Activated CD4-positive, alpha-beta T cell treated with anti-CD3 and anti-CD28 coated beads, Interleukin-2, Interleukin-6, amounts not matched to agents 100 ng/mL and 50 ng/mL, durations not matched to agents 16 hours and 8 hours (primary cell): ENCODE results near the gene POTEM.
"Not testable (repeated sequence)": the region's sequence is repeated elsewhere in the genome, so short reads cannot be mapped to it uniquely, and the experiment has no call there.

Experiments used
- DNase-seq: peaks from one replicate; pipeline ENCODE4 v3.0.0-alpha.2; 2020

The POTEM gene

DNA sequence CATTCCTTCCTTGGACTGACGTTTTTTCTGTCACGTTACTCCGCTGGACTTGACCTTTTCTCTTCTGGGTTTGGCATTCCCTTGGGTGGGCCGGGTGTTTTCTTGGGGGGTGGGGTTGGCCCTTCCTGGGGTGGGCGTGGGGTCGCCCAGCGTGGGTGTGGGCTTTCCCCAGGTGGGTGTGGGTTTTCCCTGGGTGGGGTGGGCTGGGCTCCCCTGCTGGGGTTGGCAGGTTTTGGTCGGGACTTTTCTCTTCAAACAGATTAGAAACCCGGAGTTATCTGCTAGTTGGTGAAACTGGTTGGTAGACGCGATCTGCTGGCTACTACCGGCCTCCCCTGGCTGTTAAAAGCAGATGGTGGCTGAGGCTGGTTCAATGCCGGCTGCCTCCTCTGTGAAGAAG, at the start of gene POTEM:
Gene POTEM, plus strand, starts transcription at position 301 of the 400 bp plus-strand sequence. Its CDS starts 52 bp downstream, at position 353.
- DNase-seq: not testable (repeated sequence)

DNA sequence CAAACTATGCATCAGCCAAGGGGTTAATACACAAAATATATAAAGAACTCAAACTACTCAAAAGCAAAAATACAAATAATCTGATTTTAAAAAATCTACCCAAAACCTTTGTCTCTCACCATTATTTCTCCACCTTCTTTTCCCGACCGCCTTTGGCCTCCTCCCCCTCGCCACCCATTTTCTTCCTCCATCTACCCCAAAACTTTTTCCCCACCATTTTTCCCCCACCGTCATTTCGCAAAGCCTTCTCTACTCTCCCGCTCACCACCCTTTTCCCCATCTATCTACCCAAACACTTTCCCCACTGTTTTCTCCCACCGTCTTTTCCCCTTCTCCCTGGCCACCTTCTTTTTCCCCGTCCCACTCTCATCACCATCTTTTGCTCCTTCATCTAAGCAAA, 48.9 kb upstream of the POTEM start:
- DNase-seq: not testable (repeated sequence)

GRCh38 chr14:18920052-18920451, 47.2 kb upstream of the POTEM start:
- not testable (repeated sequence) for DNase-seq

DNA sequence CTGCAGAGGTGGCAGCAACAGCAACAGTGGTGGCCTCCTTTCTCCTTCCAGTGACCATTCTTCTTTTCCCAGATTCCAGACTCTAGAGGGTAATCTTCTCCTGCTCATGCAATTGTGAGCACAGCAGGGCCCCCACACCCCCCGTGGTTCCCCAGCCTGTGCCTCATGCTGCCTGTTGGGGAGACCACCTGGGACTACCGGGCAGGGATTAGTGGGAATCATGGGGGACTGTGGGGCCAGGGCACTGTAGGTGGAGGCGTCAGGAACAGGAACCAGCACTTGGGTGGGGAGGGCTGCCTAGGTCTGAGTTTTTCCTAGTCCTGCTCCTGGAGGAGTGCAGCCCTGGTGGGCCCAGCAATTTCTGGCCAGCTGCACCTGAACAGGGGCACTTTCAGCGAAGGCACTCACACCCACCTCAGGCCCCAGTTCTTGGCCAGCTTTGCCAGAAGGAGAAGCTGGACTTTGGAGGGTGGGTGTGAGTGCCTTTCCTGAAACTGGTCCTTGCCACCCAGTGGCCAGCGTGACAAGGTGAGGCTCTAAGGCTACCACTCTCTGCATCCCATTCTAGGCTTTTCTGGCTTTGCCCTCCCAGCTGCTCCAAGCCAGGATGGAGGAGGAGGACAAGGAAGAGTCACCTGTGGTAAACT, 46.1 kb upstream of the POTEM start:
- DNase-seq: not testable (repeated sequence)

DNA sequence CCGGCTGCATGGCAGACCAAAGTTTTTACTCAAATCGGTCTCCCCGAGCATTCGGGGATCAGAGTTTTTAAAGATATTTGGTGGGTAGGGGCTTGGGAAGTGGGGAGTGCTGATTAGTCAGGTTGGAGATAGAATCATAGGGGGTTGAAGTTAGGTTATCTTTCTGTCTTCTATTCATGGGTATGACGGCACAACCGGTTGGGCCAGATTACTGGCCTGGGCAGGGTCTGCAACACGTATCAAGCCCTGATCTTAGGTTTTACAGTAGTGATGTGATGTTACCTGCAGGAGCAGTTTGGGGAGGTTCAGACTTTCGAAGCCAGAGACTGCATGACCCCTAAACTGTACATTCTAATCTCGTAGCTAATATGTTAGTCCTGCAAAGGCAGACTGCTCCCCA, 30.4 kb upstream of the POTEM start:
- DNase-seq: not testable (repeated sequence)

GRCh38 chr14:18938733-18939132, 28.5 kb upstream of the POTEM start:
- not testable (repeated sequence) for DNase-seq

DNA sequence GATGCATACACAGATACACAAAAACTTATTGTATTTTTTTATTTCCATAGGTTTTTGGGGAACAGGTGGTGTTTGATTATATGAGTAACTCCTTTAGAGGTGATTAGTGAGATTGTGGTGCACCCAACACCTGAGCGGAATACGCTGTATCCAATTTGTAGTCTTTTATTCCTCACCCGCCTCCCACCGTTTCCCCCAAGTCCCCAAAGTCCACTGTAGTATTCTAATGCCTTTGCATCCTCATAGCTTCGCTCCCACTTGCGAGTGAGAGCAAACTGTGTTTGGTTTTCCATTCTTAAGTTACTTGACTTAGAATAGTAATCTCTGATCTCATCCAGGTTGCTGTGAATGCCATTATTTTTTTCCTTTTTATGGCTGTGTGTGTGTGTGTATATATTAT, 17.3 kb upstream of the POTEM start:
- DNase-seq: not testable (repeated sequence)

DNA sequence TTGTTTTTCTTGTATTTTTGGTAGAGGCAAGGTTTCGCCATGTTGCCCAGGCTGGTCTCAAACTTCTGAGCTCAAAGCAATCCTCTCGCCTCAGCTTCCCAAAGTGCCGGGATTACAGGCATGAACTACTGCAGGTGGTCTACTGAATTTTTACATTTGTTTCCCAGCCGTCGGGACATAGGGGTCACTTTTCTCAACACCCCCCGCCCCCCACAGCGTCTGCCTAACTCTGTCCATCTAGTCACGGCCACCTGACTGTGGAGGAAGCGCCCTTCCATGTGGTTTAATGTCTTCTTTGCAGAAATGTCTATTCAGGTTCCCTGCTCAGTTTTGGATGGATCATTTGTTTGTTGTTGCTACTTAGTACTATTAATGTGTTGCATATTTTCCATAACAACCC, 14.1 kb upstream of the POTEM start:
- not testable (repeated sequence) for DNase-seq

DNA sequence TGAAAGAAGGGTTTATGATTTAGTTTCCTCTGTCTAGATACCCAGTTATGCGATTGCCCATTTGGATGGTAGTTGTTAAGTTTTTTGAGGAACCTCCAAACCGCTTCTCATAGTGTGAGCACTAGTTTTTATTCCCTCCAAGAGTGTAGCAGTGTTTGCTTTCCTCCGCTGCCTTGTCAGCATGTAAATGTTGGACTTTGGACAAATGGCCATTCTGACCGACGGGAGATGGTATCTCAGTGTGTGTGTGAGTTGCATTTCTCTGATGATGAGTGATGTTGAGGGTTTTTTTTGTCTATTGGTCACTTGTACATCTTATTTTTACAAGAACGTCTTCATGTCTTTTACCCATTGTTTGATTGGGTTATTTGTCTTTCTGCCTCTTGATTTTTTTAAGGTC, 11.4 kb upstream of the POTEM start:
- not testable (repeated sequence) for DNase-seq

DNA sequence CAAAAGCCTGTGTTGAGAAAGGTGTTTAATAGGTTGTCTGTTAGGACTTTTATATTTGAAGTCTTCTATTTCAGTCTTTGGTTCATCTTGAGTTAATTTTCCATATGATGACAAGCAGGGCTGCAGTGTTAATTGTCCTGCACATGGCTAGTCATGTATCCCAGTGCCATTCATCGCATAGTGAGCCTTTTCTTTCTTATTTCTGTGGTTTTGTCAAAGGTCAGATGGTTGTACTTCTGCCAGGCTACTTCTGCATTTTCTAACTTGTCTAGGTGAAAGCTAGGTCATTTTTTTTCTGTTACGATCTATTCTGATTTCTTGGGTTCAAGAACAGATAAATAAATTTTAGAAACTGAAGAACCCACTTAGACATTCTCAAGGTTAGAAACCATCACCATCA, 5.7 kb upstream of the POTEM start:
- not testable (repeated sequence) for DNase-seq

GRCh38 chr14:18962143-18962542, 5.1 kb upstream of the POTEM start:
- DNase-seq: not testable (repeated sequence)

DNA sequence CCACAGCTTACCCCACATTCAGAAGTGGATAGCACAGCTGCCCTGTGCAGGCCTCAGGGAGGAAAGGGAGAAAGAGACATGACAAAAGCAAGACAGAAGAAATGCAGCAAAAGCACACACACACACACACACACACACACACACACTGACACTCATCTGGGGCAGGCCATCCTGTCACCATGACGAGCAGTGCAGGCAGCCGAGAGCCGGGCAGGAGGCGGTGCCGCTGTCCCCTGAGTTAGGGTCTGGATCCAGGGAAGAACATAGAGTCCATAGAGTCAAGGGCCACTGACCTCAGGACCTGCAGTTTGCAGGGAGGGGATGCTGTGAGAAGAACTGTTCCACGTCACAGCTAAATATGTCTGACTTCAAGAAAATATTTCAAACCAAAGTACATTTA, 4.0 kb upstream of the POTEM start:
- DNase-seq: not testable (repeated sequence)

DNA sequence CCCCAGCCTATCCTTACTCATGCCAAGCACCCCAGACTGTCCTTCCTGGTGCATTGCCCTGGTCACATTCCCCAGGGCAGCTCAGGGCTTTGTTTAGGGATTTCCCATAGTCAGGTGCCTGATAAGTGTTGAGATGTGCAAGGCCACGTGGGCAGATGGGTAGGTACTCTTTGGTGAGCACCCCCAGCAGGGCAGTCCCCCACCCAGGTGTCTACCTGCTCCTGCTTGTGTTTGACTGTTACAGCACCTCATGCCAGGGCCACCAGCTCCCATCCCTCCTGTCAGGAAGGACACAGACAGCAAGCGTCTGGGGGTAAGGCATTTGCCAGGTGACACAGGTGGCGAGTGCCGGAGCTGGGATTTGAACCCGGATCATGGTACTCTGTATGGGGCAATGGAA, 2.4 kb upstream of the POTEM start:
- not testable (repeated sequence) for DNase-seq

DNA sequence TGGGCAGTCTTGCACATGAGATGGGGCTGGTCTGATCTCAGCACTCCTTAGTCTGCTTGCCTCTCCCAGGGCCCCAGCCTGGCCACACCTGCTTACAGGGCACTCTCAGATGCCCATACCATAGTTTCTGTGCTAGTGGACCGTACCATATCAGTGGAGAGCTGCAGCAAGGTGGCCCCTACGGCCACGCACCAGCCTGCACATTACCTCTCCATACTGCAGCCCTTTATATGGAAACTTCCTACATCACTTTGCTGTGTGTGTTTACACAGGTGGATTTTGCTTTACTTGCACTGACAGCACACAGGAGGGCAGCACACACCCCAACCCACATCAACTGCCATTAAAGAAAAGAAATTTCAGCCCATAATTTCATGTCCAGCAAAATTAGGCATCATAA, 35.3 kb downstream of the POTEM start:
- DNase-seq: not testable (repeated sequence)

DNA sequence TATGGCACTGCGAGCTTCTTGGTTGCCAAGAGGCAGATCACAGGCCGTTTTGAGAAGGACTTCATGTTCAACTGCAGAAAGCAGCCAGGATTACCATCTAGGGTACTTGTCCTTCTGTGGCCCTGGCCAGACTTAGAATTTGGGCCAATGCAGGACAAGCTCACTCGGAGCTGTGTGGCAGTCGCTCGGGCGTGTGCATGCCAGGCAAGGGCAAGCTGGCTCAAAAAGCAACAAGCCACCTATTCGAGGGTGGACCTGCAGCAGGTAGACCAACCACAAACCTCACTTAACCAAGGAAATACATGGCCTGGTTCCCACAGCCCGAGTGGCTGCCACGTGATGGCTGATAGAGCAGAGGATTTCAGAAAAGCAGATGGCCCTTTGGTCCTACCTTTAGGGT, 39.3 kb downstream of the POTEM start:
- DNase-seq: not testable (repeated sequence)

GRCh38 chr14:19007678-19008077, 40.4 kb downstream of the POTEM start:
- DNase-seq: not testable (repeated sequence)

GRCh38 chr14:19011029-19011428, 43.8 kb downstream of the POTEM start:
- DNase-seq: not testable (repeated sequence)

DNA sequence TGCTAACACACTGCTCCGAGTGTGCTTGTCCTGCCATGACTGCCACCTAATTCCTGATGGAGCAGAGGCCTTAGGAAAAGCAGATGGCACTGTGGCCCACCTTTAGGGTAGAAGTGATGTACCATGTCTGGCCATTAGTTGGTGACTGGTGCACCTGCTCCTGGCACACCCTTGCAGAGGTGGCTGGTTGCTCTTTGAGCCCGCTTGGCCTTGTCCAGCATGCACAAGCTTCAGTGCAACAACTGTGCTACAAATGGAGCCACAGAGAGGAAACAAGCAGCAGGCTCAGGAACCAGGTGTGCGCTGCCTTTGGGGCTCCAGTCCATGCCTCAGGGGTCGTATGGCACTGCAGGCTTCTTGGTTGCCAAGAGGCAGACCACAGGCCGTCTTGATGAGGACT, 44.5 kb downstream of the POTEM start:
- DNase-seq: not testable (repeated sequence)

GRCh38 chr14:19015185-19015584, 48.0 kb downstream of the POTEM start:
- not testable (repeated sequence) for DNase-seq

DNA sequence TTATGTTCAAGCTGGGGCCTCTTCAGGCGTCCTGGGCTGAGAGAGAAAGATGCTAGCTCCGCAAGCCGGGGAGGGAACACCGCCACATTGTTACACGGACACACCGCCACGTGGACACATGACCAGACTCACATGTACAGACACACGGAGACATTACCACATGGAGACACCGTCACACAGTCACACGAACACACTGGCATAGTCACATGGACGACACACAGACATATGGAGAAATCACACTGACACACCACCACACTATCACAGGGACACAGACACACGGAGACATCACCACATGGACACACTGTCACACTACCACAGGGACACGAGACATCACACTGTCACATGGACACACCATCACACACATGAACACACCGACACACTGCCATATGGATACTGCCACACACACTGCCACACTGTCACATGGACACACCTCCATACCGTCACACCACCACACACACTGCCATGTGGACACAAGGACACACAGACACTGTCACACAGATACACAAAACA, 57.9 kb downstream of the POTEM start:
- not testable (repeated sequence) for DNase-seq

DNA sequence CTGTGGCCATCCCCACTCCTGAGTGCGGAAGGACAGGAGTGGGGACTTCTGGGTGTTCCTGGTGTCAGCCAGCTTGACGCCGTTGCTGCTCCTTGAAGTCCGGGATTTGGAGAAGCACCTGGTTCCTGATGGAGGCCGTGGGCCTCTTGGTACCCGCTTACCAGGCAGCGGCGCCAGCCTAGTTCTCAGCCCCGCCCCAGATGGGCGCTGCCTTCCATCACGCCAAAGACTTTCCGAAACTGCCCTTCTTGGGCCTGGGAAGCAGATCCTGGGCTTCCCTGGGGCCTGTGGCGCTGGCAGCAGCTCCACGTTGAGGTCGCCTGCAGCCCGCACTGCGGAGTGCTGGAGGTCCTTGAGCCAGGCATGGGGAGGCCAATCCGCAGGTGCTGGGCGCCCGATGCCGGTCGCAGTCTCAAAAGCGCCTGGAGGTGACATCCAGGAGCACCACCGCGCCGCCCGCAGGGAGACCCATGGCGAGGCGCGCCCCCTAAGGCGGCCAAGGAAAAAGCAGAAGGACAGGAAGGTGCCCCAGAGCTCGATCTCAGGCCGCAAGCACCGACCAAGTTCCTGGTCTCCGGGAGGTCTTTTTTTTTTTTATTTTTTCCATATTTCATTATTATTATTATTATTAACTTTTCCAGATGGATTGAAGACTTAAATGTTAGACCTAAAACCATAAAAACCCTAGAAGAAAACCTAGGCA, 59.6 kb downstream of the POTEM start:
- DNase-seq: not testable (repeated sequence)

- not testable (repeated sequence) for DNase-seq
Observed at GRCh38 chr14:19027895-19028294, 60.7 kb downstream of the POTEM start.

DNA sequence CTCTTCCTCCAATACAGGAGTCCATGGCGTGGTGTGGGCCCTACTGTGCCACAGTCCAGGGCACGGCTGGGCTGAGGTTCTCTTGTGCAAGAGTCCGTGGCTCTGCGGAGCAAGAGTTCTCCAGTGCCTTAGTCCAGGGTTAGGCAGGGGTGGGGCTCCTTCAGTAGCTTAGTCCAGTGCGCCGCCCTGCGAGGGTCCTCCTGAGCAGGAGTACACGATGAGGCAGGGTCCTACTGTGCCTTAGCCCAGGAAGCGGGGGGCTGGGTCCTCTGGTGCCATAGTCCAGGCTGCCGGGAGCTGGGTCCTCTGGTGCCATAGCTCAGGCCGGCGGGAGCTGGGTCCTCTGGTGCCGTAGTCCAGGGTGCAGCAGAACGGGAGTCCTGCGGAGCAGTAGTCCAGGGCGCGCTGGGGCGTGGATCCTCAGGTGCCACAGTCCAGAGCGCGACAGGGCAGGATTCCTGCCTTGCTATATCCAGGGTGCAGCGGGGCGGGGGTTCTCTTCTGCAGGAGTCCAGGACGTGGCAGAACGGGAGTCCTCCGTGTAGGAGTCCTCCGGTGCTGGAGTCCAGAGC, 69.7 kb downstream of the POTEM start:
- DNase-seq: not testable (repeated sequence)
